GM12878 (cell line): ENCODE data around the gene LPIN1. TPM values are rescaled to one million over a fixed set of nuclear protein-coding genes. Genes with fewer than 3 reads are reported as not detected.

Experiments used
- ATAC-seq: fragments of 200-7000 bp; cut with Tn5 transposase; 3 replicates; pipeline ENCODE4 v1.9.1; 2020; ENCODE audit warnings: mild to moderate bottlenecking, moderate library complexity
- BruUV-seq: library from RNA; stranded (reverse); fragments of 400-500 nt; replicated peaks from 2 replicates; lab custom pipeline; 2021; lab: Mats Ljungman, UMichigan
- CTCF ChIA-PET: fragments of 300-600 bp; sonication (Branson Sonifier 250); formaldehyde crosslinking; extraction: SDS; loops from one replicate; lab custom pipeline; 2021; ENCODE audit warnings: inconsistent platforms; lab: Yijun Ruan, JAX
- POLR2A ChIA-PET: fragments of 350-600 bp; formaldehyde crosslinking; extraction: SDS; loops from one replicate; lab custom pipeline; 2021; ENCODE audit warnings: inconsistent platforms; lab: Charles Lee
- RAD21 ChIA-PET: fragments of 300-600 bp; sonication (Branson Sonifier 250); formaldehyde crosslinking; loops from one replicate; lab custom pipeline; 2023; ENCODE audit warnings: antibody characterized with exemption; ENCODE audit not compliant: unreplicated experiment; lab: Charles Lee
- SMC1A ChIA-PET: fragments of 300-600 bp; sonication (Branson Sonifier 250); formaldehyde crosslinking; loops from one replicate; lab custom pipeline; 2023; ENCODE audit not compliant: unreplicated experiment, uncharacterized antibody; lab: Charles Lee
- DNase-seq: peaks from one replicate; pipeline ENCODE4 v3.0.0-alpha.2; 2011; ENCODE audit warnings: low read depth, low spot score
- FAIRE-seq: peaks from 3 replicates; lab custom pipeline; 2011; peaks lifted over from hg19 to GRCh38; lab: Jason Lieb, UNC
- H2AFZ ChIP-seq: 2 replicates; pipeline ENCODE4 v1.6.0; 2011; ENCODE audit warnings: low read depth, low read length, control low read depth; ENCODE audit not compliant: control insufficient read depth
- H3K27ac ChIP-seq: 2 replicates; pipeline ENCODE4 v1.5.1; 2011; ENCODE audit warnings: control low read depth; ENCODE audit not compliant: control insufficient read depth, insufficient read depth
- H3K27me3 ChIP-seq, 2 experiments: replicated peaks in 1 of 2; 2 replicates each; pipeline versions ENCODE4 v1.6.0 to v1.6.1; 2011; ENCODE audit warnings: low read length in 1 of 2; ENCODE audit not compliant: control insufficient read depth in 2 of 2, insufficient read depth in 2 of 2
- H3K36me3 ChIP-seq, 2 experiments: 2 replicates each; pipeline ENCODE4 v1.5.1; 2011; ENCODE audit warnings: low read length in 1 of 2; ENCODE audit not compliant: control insufficient read depth in 2 of 2, insufficient read depth in 2 of 2
- H3K4me1 ChIP-seq: 2 replicates; pipeline ENCODE4 v1.6.1; 2011; ENCODE audit warnings: mild to moderate bottlenecking, low read length, moderate library complexity, mixed read lengths; ENCODE audit not compliant: control insufficient read depth, insufficient read depth
- H3K4me2 ChIP-seq: 2 replicates; pipeline ENCODE4 v1.6.0; 2011; ENCODE audit warnings: control low read depth; ENCODE audit not compliant: control insufficient read depth, insufficient read depth
- H3K4me3 ChIP-seq: fragments of 200-600 bp; sonication (generic); 2 replicates; pipeline ENCODE4 v1.5.1; 2016
- H3K79me2 ChIP-seq: 2 replicates; pipeline ENCODE4 v1.6.0; 2011; ENCODE audit warnings: low read length; ENCODE audit not compliant: control insufficient read depth, insufficient read depth
- H3K9ac ChIP-seq: 2 replicates; pipeline ENCODE4 v1.8.0; 2011; ENCODE audit warnings: low read length, control low read depth, mixed read lengths; ENCODE audit not compliant: control insufficient read depth, insufficient read depth
- H3K9me3 ChIP-seq: replicated peaks from 3 replicates; pipeline ENCODE4 v1.5.1; 2011; ENCODE audit warnings: mild to moderate bottlenecking, low read length; ENCODE audit not compliant: control insufficient read depth, insufficient read depth
- H4K20me1 ChIP-seq: 2 replicates; pipeline ENCODE4 v1.6.0; 2011; ENCODE audit not compliant: control insufficient read depth, insufficient read depth
- CBFB ChIP-seq: IDR thresholded peaks from 2 replicates; pipeline ENCODE4 v1.6.1; 2016; ENCODE audit warnings: antibody characterized with exemption, low read depth
- CREB1 ChIP-seq: IDR thresholded peaks from 2 replicates; pipeline ENCODE4 v1.6.1; 2012; ENCODE audit warnings: low read depth, mild to moderate bottlenecking, inconsistent platforms
- EED ChIP-seq: sonication (generic); IDR thresholded peaks from 2 replicates; pipeline ENCODE4 v1.6.1; 2016; ENCODE audit warnings: antibody characterized with exemption, low read depth
- FOXK2 ChIP-seq: fragments of 450-650 bp; IDR thresholded peaks from 2 replicates; pipeline ENCODE4 v1.6.1; 2017; ENCODE audit warnings: mild to moderate bottlenecking, moderate library complexity
- IRF4 ChIP-seq: IDR thresholded peaks from 2 replicates; pipeline ENCODE4 v1.6.1; 2011; ENCODE audit warnings: low read depth, low read length
- KAT2A ChIP-seq: conservative IDR thresholded peaks from 2 replicates; pipeline ENCODE4 v1.6.1; 2011; ENCODE audit warnings: low read depth, low read length; ENCODE audit not compliant: control insufficient read depth
- MTA2 ChIP-seq: fragments of 450-650 bp; IDR thresholded peaks from 2 replicates; pipeline ENCODE4 v1.6.1; 2016; ENCODE audit warnings: low read depth, mild to moderate bottlenecking, moderate library complexity
- NBN ChIP-seq: fragments of 450-650 bp; IDR thresholded peaks from 2 replicates; pipeline ENCODE4 v1.6.1; 2016
- NRF1 ChIP-seq: conservative IDR thresholded peaks from 2 replicates; pipeline ENCODE4 v1.6.1; 2011; ENCODE audit warnings: mild to moderate bottlenecking, low read depth, low read length, improper control_type of control experiment
- PAX5 ChIP-seq: IDR thresholded peaks from 2 replicates; pipeline ENCODE4 v1.6.1; 2011; ENCODE audit warnings: low read depth, low read length, borderline replicate concordance
- RAD21 ChIP-seq: IDR thresholded peaks from 2 replicates; pipeline ENCODE4 v1.6.1; 2011; ENCODE audit warnings: mild to moderate bottlenecking, low read depth, low read length, moderate library complexity; ENCODE audit not compliant: insufficient read depth
- TCF12 ChIP-seq: IDR thresholded peaks from 2 replicates; pipeline ENCODE4 v1.6.1; 2011; ENCODE audit warnings: low read depth, mild to moderate bottlenecking, low read length
- YY1 ChIP-seq: IDR thresholded peaks from 2 replicates; pipeline ENCODE4 v1.6.1; 2011; ENCODE audit warnings: low read depth, mild to moderate bottlenecking, low read length
- WGBS: methylation state at CpG from one replicate; pipeline ENCODE4 v1.1.6; 2016; ENCODE audit warnings: low lambda C conversion rate; ENCODE audit not compliant: insufficient replicate concordance, insufficient coverage; ENCODE audit errors: missing lambda C conversion rate; 5-methylcytosine and 5-hydroxymethylcytosine counted together
- in situ Hi-C: fragments of 300-500 bp; cut with MboI; formaldehyde crosslinking; loops from 9 replicates; pipeline ENCODE4 v1.14.3; 2018; ENCODE audit warnings: mixed read lengths
- intact Hi-C: fragments of 100-400 bp; cut with micrococcal nuclease; formaldehyde crosslinking; loops from one replicate; pipeline ENCODE4 v1.14.2; 2022; ENCODE audit not compliant: unreplicated experiment
- polyA plus RNA-seq, 11 experiments: library from polyadenylated mRNA; depleted of rRNA in 4 of 11; unstranded in 6 of 11; stranded (reverse) in 5 of 11; fragments of >200 nt; fragmentation: Nextera tagmentation in 4 of 11; fragmentation: Illumina TruSeq in 1 of 11; extraction: Ambion mirVana in 4 of 11; extraction: Trizol in 1 of 11; gene quantifications; 1 replicate in 1 of 11; 2 replicates in 10 of 11; pipeline versions ENCODE4 v1.2.1 to v1.2.3, GENCODE V29; 2011 to 2016; ENCODE audit warnings: inconsistent platforms in 2 of 11, missing spikeins in 2 of 11, low read depth in 1 of 11
- total RNA-seq, 4 experiments: library from RNA; depleted of rRNA in 3 of 4; stranded (reverse); fragments of >200 nt in 3 of 4; fragmentation: Illumina TruSeq in 1 of 4; extraction: Trizol in 1 of 4; gene quantifications; 2 replicates each; pipeline versions ENCODE4 v1.2.1 to v1.2.3, GENCODE V29; 2013 to 2021
- TF ChIP-seq, protein P1 (sequence below): IDR thresholded peaks from 2 replicates; pipeline ENCODE4 v1.6.1; 2012; ENCODE audit warnings: low read length, inconsistent platforms
- TF ChIP-seq, protein P2 (sequence below): fragments of 450-650 bp; IDR thresholded peaks from 2 replicates; pipeline ENCODE4 v1.6.1; 2017; ENCODE audit warnings: borderline replicate concordance
- TF ChIP-seq, protein P3 (sequence below): fragments of 450-650 bp; IDR thresholded peaks from 2 replicates; pipeline ENCODE4 v1.6.1; 2018; ENCODE audit warnings: borderline replicate concordance, mild to moderate bottlenecking; ENCODE audit not compliant: partially characterized antibody
- TF ChIP-seq, protein P4 (sequence below): IDR thresholded peaks from 2 replicates; pipeline ENCODE4 v1.6.1; 2011; ENCODE audit warnings: low read depth, low read length, improper control_type of control experiment, borderline replicate concordance

The LPIN1 gene
- total and polyA plus RNA-seq, 10 of the 15 experiments (the other 5 are each of a cell fraction or from before 2014, with no cell fraction given): 18.8 to 82.5 (median 50.3) TPM

DNA sequence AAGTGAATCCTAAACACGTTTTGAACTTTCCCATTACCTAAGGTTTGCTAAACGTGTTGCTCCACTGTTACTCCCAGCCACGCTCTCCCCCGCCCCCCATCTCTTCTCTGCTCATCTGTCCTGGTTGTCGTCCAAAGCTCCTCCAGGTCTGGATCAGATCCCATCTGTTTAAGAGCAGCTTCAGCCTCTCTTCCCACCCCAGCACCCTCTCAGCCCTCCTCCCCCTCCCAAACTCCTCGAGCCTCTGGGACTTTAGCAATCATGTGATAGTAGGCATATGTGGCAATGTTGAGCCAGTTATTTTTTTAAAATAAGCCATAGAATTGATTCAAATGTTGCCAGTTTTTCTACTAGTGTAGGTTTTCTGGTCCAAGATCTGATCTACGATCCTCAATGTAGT, 20.0 kb upstream of the LPIN1 start (continued):
- TF ChIP-seq, protein P1, sequence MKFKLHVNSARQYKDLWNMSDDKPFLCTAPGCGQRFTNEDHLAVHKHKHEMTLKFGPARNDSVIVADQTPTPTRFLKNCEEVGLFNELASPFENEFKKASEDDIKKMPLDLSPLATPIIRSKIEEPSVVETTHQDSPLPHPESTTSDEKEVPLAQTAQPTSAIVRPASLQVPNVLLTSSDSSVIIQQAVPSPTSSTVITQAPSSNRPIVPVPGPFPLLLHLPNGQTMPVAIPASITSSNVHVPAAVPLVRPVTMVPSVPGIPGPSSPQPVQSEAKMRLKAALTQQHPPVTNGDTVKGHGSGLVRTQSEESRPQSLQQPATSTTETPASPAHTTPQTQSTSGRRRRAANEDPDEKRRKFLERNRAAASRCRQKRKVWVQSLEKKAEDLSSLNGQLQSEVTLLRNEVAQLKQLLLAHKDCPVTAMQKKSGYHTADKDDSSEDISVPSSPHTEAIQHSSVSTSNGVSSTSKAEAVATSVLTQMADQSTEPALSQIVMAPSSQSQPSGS: no peak
- TF ChIP-seq NRF1 (no peak), EED (no peak), FOXK2 (no peak)

DNA sequence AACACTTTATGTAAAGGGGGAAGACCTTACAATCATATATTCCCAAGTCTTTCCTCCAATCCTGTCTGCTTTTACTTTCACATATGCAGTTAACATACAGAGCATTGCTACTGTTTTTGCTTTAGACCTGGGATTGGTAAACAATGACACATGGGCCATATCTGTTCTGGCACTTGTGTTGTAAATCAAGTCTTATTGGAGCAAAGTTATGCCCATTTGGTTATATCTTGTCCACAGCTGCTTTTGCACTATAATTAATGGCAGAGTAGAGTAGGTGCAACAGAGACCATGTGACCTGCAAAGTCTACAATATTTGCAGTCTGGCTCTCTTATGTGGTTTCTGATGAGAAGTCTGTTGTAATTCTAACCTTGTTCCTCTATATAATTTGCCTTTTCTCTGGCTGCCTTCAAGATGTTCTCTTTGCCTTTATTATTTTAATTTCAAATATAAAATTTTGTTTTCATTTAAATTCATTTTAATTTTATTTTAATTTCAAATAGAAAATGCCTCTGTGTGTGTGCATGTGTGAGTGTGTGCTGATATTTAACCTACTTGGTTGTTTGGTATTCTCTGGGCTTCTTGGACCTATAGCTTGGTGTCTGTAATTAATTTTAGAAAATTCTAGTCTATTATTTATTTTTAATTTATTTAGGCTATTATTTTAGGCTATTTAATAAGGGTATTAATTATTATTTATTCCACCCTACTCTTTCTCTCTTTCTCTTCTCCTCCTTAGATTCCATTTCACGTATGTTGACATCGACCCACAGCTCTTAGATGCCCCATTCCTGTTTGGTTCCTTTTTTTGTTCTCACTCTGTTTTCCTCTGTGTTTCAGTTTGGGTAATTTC, 16.8 kb upstream of the LPIN1 start:
- WGBS: 41% methylated on average over 2 of the region's 2 CpGs
- Histone ChIP-seq H2AFZ (no peak overlapping the region), H3K9ac (no peak overlapping the region), H3K4me1 (no peaks in the 10 kb centered on the region), H3K4me3 (no peak overlapping the region), H3K36me3 (no peaks in the 10 kb centered on the region), H3K79me2 (no peaks in the 10 kb centered on the region), H4K20me1 (no peaks in the 10 kb centered on the region), H3K27me3 (peaks cover 0 to 4% of the 10 kb centered on the region in 2 experiments; a peak in 2 of 4 replicates), H3K9me3 (no peaks in the 10 kb centered on the region; the same call in 2 of the 3 replicates), H3K27ac (no peak overlapping the region), H3K4me2 (no peak overlapping the region)
- FAIRE-seq: no peak
- BruUV-seq: no TSS peak
- intact Hi-C loops (no loop called here), in situ Hi-C loops (no loop called here)
- ChIA-PET CTCF (interaction anchor here (0.6 to 1.1 kb wide), 3 partner anchors 25 to 37 kb away, joined by 3 read pairs; no protein-coding TSS in a partner anchor), SMC1A (interaction anchor here (1.0 to 1.1 kb wide), 2 partner anchors 11 to 23 kb away, joined by 3 to 4 read pairs; no protein-coding TSS in a partner anchor), POLR2A (no interaction called here), RAD21 (no interaction called here)
- no peak for ATAC-seq
- DNase-seq: no peak
- TF ChIP-seq NBN (no peak), MTA2 (no peak), PAX5 (no peak), CREB1 (no peak), RAD21 (no peak), KAT2A (no peak), TCF12 (no peak), YY1 (no peak), CBFB (no peak), IRF4 (no peak)
- TF ChIP-seq, protein P2, sequence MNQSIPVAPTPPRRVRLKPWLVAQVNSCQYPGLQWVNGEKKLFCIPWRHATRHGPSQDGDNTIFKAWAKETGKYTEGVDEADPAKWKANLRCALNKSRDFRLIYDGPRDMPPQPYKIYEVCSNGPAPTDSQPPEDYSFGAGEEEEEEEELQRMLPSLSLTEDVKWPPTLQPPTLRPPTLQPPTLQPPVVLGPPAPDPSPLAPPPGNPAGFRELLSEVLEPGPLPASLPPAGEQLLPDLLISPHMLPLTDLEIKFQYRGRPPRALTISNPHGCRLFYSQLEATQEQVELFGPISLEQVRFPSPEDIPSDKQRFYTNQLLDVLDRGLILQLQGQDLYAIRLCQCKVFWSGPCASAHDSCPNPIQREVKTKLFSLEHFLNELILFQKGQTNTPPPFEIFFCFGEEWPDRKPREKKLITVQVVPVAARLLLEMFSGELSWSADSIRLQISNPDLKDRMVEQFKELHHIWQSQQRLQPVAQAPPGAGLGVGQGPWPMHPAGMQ: no peak
- TF ChIP-seq, protein P3, sequence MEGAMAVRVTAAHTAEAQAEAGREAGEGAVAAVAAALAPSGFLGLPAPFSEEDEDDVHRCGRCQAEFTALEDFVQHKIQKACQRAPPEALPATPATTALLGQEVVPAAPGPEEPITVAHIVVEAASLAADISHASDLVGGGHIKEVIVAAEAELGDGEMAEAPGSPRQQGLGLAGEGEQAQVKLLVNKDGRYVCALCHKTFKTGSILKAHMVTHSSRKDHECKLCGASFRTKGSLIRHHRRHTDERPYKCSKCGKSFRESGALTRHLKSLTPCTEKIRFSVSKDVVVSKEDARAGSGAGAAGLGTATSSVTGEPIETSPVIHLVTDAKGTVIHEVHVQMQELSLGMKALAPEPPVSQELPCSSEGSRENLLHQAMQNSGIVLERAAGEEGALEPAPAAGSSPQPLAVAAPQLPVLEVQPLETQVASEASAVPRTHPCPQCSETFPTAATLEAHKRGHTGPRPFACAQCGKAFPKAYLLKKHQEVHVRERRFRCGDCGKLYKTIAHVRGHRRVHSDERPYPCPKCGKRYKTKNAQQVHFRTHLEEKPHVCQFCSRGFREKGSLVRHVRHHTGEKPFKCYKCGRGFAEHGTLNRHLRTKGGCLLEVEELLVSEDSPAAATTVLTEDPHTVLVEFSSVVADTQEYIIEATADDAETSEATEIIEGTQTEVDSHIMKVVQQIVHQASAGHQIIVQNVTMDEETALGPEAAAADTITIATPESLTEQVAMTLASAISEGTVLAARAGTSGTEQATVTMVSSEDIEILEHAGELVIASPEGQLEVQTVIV: no peak
- TF ChIP-seq, protein P4, sequence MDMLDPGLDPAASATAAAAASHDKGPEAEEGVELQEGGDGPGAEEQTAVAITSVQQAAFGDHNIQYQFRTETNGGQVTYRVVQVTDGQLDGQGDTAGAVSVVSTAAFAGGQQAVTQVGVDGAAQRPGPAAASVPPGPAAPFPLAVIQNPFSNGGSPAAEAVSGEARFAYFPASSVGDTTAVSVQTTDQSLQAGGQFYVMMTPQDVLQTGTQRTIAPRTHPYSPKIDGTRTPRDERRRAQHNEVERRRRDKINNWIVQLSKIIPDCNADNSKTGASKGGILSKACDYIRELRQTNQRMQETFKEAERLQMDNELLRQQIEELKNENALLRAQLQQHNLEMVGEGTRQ: no peak
